ENCODE data around the gene NFIX.

Gene NFIX

DNA sequence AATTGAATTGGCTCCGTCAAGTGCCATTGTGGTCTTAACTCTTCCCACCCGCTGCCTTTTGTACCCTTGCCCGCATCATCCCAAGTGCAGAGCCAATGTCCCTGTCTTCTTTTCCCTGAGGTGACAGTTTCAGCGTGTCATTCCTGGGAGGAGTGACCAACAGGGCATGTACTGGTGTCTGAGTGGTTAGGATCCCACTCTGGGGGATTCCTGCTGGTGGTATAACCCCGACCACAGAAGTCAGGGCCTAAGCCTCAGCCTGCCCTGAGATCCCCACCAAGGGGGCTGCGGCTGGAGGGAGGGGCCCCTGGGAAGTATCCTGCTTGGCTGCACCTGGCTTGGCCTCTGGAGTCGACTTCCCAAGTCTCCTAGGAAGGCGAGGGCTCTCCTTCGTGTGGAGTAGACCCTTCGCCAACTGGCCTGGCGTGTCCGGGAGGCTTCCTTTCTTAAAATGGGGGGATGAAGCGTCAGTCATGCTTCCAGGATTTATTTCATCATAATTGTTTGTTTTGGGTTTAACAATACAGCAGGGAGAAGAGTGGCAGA lies 40.6 kb downstream of the NFIX start:
- 96% methylated on average over 9 of the region's 13 CpGs for WGBS (ENCODE audit: insufficient coverage)
- CTCF ChIA-PET, result no interaction called here

DNA sequence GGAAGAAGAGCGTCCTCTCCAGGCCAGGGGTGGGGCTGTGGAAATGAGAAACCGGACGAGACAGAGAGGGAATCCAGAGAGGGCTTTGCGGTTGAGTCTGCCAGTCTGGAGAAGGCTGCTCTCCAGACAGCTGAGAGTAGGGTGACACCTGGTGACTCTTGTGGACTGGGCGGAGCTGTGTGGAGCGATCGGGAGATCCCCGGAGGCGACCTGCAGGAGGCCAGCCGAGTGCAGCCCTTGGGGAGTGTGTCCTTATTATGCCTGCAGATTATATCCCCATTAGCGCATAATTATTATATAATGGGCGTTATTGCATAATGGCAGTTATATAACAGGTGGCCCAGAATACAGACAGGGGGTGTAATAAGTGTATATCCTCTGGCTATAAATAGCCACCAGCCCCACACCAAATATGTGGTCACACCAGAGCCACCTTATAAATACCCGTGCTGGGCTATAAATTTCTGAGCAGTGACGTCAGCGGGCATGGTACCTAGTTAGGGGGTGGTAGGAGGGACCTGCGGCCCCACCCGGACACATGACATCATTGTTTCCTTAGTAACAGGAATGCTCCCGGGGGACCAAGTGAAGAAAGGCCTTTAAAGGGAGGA lies 41.2 kb downstream of the NFIX start:
- DNase-seq, result no peak
- 99% methylated on average over 7 of the region's 18 CpGs for WGBS (ENCODE audit: insufficient coverage)
- H3K9me3 ChIP-seq (ENCODE audit: control extremely low read depth in 1 of 5, control insufficient read depth in 4 of 5, insufficient read depth in 2 of 5, low read depth in 1 of 5, low read length in 4 of 5), result no peaks in the 10 kb centered on the region
- H3K36me3 ChIP-seq (ENCODE audit: control insufficient read depth in 4 of 4, insufficient read depth in 4 of 4, low read length in 3 of 4), result peaks cover 0 to 2% (median under 1%) of the 10 kb centered on the region in 4 experiments
- H3K4me3 ChIP-seq (ENCODE audit: control insufficient read depth in 1 of 7, extremely low read depth in 1 of 7, insufficient read depth in 4 of 7, low read depth in 2 of 7, low read length in 6 of 7), result no peak overlapping the region
- no peak overlapping the region for H3K27ac ChIP-seq (ENCODE audit: insufficient read depth in 1 of 2, low read depth in 1 of 2, low read length in 2 of 2, poor library complexity in 1 of 2, severe bottlenecking in 2 of 2)
- H3K27me3 ChIP-seq (replicated peaks in 2 of 5; ENCODE audit: control insufficient read depth in 4 of 5, insufficient read depth in 5 of 5, low read length in 4 of 5), result no peaks in the 10 kb centered on the region
- ChIA-PET CTCF (interaction anchor here (1.6 kb wide), 1 partner anchor 25 kb away, joined by 3 read pairs; no protein-coding TSS in a partner anchor), POLR2A (no interaction called here)
- peaks cover 0 to 7% (median 3%) of the 10 kb centered on the region in 4 experiments for H3K4me1 ChIP-seq (ENCODE audit: control extremely low read depth in 1 of 4, control insufficient read depth in 4 of 4, insufficient read depth in 4 of 4, low read length in 3 of 4)

More for the DNA sequence above, 40.6 kb downstream of the NFIX start:
- peaks cover 0 to 2% (median 0%) of the 10 kb centered on the region in 4 experiments for H3K36me3 ChIP-seq (ENCODE audit: control insufficient read depth in 4 of 4, insufficient read depth in 4 of 4, low read length in 3 of 4)
- DNase-seq, result no peak
- H3K9me3 ChIP-seq (ENCODE audit: control extremely low read depth in 1 of 5, control insufficient read depth in 4 of 5, insufficient read depth in 2 of 5, low read depth in 1 of 5, low read length in 4 of 5), result no peaks in the 10 kb centered on the region
- no peak overlapping the region for H3K4me3 ChIP-seq (ENCODE audit: control insufficient read depth in 1 of 7, extremely low read depth in 1 of 7, insufficient read depth in 4 of 7, low read depth in 2 of 7, low read length in 6 of 7)
- peaks cover 0 to 7% (median 3%) of the 10 kb centered on the region in 4 experiments for H3K4me1 ChIP-seq (ENCODE audit: control extremely low read depth in 1 of 4, control insufficient read depth in 4 of 4, insufficient read depth in 4 of 4, low read length in 3 of 4)
- POLR2A ChIA-PET, result no interaction called here
- no peak overlapping the region for H3K27ac ChIP-seq (ENCODE audit: insufficient read depth in 1 of 2, low read depth in 1 of 2, low read length in 2 of 2, poor library complexity in 1 of 2, severe bottlenecking in 2 of 2)
- H3K27me3 ChIP-seq (replicated peaks in 2 of 5; ENCODE audit: control insufficient read depth in 4 of 5, insufficient read depth in 5 of 5, low read length in 4 of 5), result no peaks in the 10 kb centered on the region

DNA sequence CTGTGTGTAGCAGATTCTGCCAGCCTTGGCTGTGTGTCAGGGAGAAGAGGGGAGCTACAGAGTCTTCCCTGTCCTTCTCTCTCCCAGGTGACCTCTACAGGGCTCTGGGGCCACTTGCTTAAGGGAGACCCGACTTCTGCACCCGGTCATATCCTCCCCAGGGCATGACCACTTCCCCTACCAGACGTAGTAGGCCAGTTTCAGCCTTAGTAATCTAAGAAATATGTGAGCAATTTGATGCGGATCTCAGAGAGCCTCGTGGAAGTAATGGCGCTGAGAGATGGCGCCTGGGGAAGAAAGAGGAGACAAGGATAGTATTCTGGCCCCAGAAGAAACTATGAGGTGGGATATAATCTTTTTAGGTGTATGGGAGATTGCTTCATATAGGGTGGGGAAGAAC lies 41.9 kb downstream of the NFIX start:
- Histone ChIP-seq H3K9me3 (ENCODE audit: control extremely low read depth in 1 of 5, control insufficient read depth in 4 of 5, insufficient read depth in 2 of 5, low read depth in 1 of 5, low read length in 4 of 5) (no peaks in the 10 kb centered on the region), H3K27me3 (replicated peaks in 2 of 5; ENCODE audit: control insufficient read depth in 4 of 5, insufficient read depth in 5 of 5, low read length in 4 of 5) (no peaks in the 10 kb centered on the region), H3K36me3 (ENCODE audit: control insufficient read depth in 4 of 4, insufficient read depth in 4 of 4, low read length in 3 of 4) (peaks cover 0 to 2% (median under 1%) of the 10 kb centered on the region in 4 experiments), H3K4me1 (ENCODE audit: control extremely low read depth in 1 of 4, control insufficient read depth in 4 of 4, insufficient read depth in 4 of 4, low read length in 3 of 4) (peaks cover 0 to 7% (median 3%) of the 10 kb centered on the region in 4 experiments), H3K4me3 (ENCODE audit: control insufficient read depth in 1 of 7, extremely low read depth in 1 of 7, insufficient read depth in 4 of 7, low read depth in 2 of 7, low read length in 6 of 7) (no peak overlapping the region), H3K27ac (ENCODE audit: insufficient read depth in 1 of 2, low read depth in 1 of 2, low read length in 2 of 2, poor library complexity in 1 of 2, severe bottlenecking in 2 of 2) (no peak overlapping the region)
- WGBS (ENCODE audit: insufficient coverage), result no CpG with 5 or more reads among the region's 7 CpGs
- ChIA-PET CTCF (interaction anchor here (1.6 kb wide), 1 partner anchor 24 kb away, joined by 3 read pairs; no protein-coding TSS in a partner anchor), POLR2A (no interaction called here)
- no peak for DNase-seq

DNA sequence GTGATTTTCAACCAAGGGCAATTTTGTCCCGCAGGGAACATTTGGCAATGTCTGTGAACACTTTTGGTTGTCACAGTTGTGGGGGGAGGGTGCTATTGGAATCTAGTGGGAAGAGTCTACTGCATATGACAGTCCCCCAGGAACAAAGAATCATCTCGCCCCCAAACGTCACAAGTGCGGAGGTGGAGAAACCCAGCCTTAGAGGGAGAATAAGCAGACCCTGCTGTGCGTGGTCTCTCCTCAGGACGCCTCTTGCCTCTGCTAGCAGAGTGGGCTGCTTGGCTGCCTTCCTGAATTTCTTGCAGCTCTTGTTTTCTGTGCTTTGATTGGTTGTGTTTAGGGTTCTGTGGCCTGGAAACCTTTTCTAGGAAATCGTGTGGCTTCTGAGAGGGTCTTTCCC lies 42.5 kb downstream of the NFIX start:
- H3K36me3 ChIP-seq (ENCODE audit: control insufficient read depth in 4 of 4, insufficient read depth in 4 of 4, low read length in 3 of 4), result peaks cover 0 to 2% (median under 1%) of the 10 kb centered on the region in 4 experiments
- CTCF ChIA-PET, result interaction anchor here (1.0 to 1.6 kb wide), 2 partner anchors 24 to 56 kb away, joined by 3 read pairs; no protein-coding TSS in a partner anchor
- H3K27ac ChIP-seq (ENCODE audit: insufficient read depth in 1 of 2, low read depth in 1 of 2, low read length in 2 of 2, poor library complexity in 1 of 2, severe bottlenecking in 2 of 2), result no peak overlapping the region
- H3K4me1 ChIP-seq (ENCODE audit: control extremely low read depth in 1 of 4, control insufficient read depth in 4 of 4, insufficient read depth in 4 of 4, low read length in 3 of 4), result peaks cover 0 to 9% (median 3%) of the 10 kb centered on the region in 4 experiments
- no peak overlapping the region for H3K4me3 ChIP-seq (ENCODE audit: control insufficient read depth in 1 of 7, extremely low read depth in 1 of 7, insufficient read depth in 4 of 7, low read depth in 2 of 7, low read length in 6 of 7)
- POLR2A ChIA-PET, result no interaction called here
- 93% methylated on average over 6 of the region's 7 CpGs for WGBS (ENCODE audit: insufficient coverage)
- H3K9me3 ChIP-seq (ENCODE audit: control extremely low read depth in 1 of 5, control insufficient read depth in 4 of 5, insufficient read depth in 2 of 5, low read depth in 1 of 5, low read length in 4 of 5), result no peaks in the 10 kb centered on the region
- H3K27me3 ChIP-seq (replicated peaks in 2 of 5; ENCODE audit: control insufficient read depth in 4 of 5, insufficient read depth in 5 of 5, low read length in 4 of 5), result no peaks in the 10 kb centered on the region
- no peak for DNase-seq

DNA sequence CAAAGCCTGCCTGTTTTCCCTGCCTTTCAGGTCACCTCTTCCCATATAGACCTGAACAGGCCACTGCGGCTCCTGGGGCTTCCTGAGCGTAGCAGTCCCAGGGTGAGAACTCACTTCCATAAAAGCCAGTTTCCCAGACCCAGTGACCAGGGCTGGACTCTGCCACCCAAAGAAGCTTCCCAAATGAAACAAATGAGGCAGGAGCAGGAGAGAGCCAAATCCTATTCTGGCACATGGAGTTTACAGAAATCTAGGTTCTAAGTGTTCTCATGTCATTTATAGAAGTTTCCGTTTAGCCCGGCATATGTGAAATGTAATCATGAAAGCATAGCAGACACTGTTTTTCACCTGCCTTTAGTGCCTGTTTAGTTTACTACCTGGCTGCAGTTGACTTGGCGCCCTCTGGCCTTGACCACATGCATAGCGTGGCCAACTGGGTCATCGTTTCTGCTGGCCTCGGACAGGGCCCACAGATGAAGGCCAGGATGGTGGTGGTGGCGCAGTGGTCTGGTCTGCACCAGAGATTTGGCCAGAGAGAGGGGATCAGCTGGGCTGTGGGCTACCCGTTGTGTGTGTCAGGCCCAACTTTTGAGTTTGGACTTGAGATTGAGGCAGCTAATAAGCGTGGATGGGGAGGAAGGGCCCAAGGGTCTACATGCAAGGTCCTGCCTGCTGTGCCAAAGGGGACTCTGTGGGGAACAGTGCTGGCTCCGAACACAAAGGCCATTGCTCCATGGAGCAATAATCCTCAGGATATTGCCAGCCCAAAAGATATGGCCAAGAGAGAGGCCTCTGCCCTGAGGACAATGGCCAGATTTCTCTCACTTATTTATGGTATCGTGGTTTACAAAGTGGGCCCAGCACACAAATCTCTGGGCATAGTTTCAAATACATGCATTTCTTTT lies 43.3 kb downstream of the NFIX start:
- CTCF ChIA-PET, result interaction anchor here (1.0 to 2.0 kb wide), 4 partner anchors 15 to 55 kb away, joined by 3 to 5 read pairs (median 4); no protein-coding TSS in a partner anchor
- POLR2A ChIA-PET, result no interaction called here
- Histone ChIP-seq H3K27me3 (replicated peaks in 2 of 5; ENCODE audit: control insufficient read depth in 4 of 5, insufficient read depth in 5 of 5, low read length in 4 of 5) (no peaks in the 10 kb centered on the region), H3K27ac (ENCODE audit: insufficient read depth in 1 of 2, low read depth in 1 of 2, low read length in 2 of 2, poor library complexity in 1 of 2, severe bottlenecking in 2 of 2) (no peak overlapping the region), H3K9me3 (ENCODE audit: control extremely low read depth in 1 of 5, control insufficient read depth in 4 of 5, insufficient read depth in 2 of 5, low read depth in 1 of 5, low read length in 4 of 5) (no peaks in the 10 kb centered on the region), H3K36me3 (ENCODE audit: control insufficient read depth in 4 of 4, insufficient read depth in 4 of 4, low read length in 3 of 4) (peaks cover 0 to 2% (median under 1%) of the 10 kb centered on the region in 4 experiments), H3K4me3 (ENCODE audit: control insufficient read depth in 1 of 7, extremely low read depth in 1 of 7, insufficient read depth in 4 of 7, low read depth in 2 of 7, low read length in 6 of 7) (no peak overlapping the region), H3K4me1 (ENCODE audit: control extremely low read depth in 1 of 4, control insufficient read depth in 4 of 4, insufficient read depth in 4 of 4, low read length in 3 of 4) (peaks cover 2 to 17% (median 9%) of the 10 kb centered on the region in 4 experiments)
- 100% methylated on average over 10 of the region's 13 CpGs for WGBS (ENCODE audit: insufficient coverage)
- DNase-seq, result no peak

DNA sequence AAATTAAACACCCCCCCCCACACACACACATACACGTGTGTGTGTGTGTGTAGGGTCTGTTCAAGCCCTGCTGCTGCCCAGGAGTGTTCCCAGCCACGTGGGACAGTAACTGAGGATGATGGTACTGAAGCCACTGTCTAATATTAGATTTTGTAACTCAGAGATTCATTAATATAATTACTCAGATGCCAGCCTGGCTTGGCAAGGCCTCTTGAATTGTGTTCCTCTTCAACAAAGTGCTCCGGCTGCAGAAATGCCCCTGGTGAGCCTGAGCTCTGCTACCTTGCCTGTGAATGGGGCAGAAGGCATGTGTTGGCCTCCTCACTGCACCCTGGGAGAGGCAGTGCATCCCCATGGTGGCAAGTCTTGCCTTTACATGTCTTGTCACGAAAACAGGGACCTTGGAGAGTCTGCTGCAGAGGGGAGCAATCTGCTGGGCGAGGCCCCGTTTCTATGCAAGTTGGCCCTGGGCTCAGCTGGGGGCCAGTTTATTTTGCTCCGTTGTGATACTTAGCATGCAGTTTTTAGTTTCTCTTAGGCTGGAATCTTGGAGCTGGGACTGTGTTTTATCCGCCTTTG lies 44.0 kb downstream of the NFIX start:
- ChIA-PET POLR2A (no interaction called here), CTCF (interaction anchor here (1.1 to 2.0 kb wide), 7 partner anchors 11 to 62 kb away, joined by 3 to 6 read pairs (median 4); no protein-coding TSS in a partner anchor)

More for the DNA sequence above, 44.0 kb downstream of the NFIX start:
- H3K9me3 ChIP-seq (ENCODE audit: control extremely low read depth in 1 of 5, control insufficient read depth in 4 of 5, insufficient read depth in 2 of 5, low read depth in 1 of 5, low read length in 4 of 5), result no peaks in the 10 kb centered on the region
- no peaks in the 10 kb centered on the region for H3K27me3 ChIP-seq (replicated peaks in 2 of 5; ENCODE audit: control insufficient read depth in 4 of 5, insufficient read depth in 5 of 5, low read length in 4 of 5)
- H3K4me3 ChIP-seq (ENCODE audit: control insufficient read depth in 1 of 7, extremely low read depth in 1 of 7, insufficient read depth in 4 of 7, low read depth in 2 of 7, low read length in 6 of 7), result no peak overlapping the region
- H3K27ac ChIP-seq (ENCODE audit: insufficient read depth in 1 of 2, low read depth in 1 of 2, low read length in 2 of 2, poor library complexity in 1 of 2, severe bottlenecking in 2 of 2), result no peak overlapping the region
- 98% methylated on average over 6 of the region's 8 CpGs for WGBS (ENCODE audit: insufficient coverage)
- no peak for DNase-seq
- H3K36me3 ChIP-seq (ENCODE audit: control insufficient read depth in 4 of 4, insufficient read depth in 4 of 4, low read length in 3 of 4), result peaks cover 0 to 2% (median under 1%) of the 10 kb centered on the region in 4 experiments
- peaks cover 2 to 15% (median 9%) of the 10 kb centered on the region in 4 experiments for H3K4me1 ChIP-seq (ENCODE audit: control extremely low read depth in 1 of 4, control insufficient read depth in 4 of 4, insufficient read depth in 4 of 4, low read length in 3 of 4)

Measured in common myeloid progenitor, CD34-positive (primary cell).